ENCODE results near the gene CWC27. TPM values are rescaled to one million over a fixed set of nuclear protein-coding genes. Genes with fewer than 3 reads are reported as not detected.

Gene CWC27
- total RNA-seq, 1 experiment from 2014 or later, result 22.8 TPM

- no TSS peak for BruUV-seq (replicated peaks)
- H3K4me3 Mint-ChIP-seq (ENCODE audit: low read depth, unreplicated experiment), result peak overlapping the region; percentile 97
- DNase-seq, result no peak
- H3K27ac Mint-ChIP-seq (ENCODE audit: unreplicated experiment), result peak overlapping the region; percentile 57
- CTCF ChIA-PET, result no interaction called here
- no peaks in the 10 kb centered on the region for H3K9me3 Mint-ChIP-seq (ENCODE audit: low read depth, unreplicated experiment)
- TF ChIP-seq CTCF (IDR thresholded peaks at IDR 0.05; ENCODE audit: unreplicated experiment), result no peak
- H3K36me3 Mint-ChIP-seq (ENCODE audit: insufficient read depth, unreplicated experiment), result peaks cover 27% of the 10 kb centered on the region
- intact Hi-C loops (cut with micrococcal nuclease; ENCODE audit: unreplicated experiment), result no loop called here
- H3K4me1 Mint-ChIP-seq (ENCODE audit: low read depth, unreplicated experiment), result peaks cover 33% of the 10 kb centered on the region
- H3K27me3 Mint-ChIP-seq (ENCODE audit: unreplicated experiment), result no peaks in the 10 kb centered on the region
Observed at GRCh38 chr5:64766941-64767340, 1.8 kb upstream of the CWC27 start.

GRCh38 chr5:64767959-64768357 lies 772 bp upstream of the CWC27 start:
- BruUV-seq (replicated peaks), result TSS peak; percentile 54
- peaks cover 27% of the 10 kb centered on the region for H3K36me3 Mint-ChIP-seq (ENCODE audit: insufficient read depth, unreplicated experiment)
- CTCF ChIA-PET, result no interaction called here
- H3K4me3 Mint-ChIP-seq (ENCODE audit: low read depth, unreplicated experiment), result peak overlapping the region; percentile 97
- H3K4me1 Mint-ChIP-seq (ENCODE audit: low read depth, unreplicated experiment), result peaks cover 33% of the 10 kb centered on the region
- H3K9me3 Mint-ChIP-seq (ENCODE audit: low read depth, unreplicated experiment), result no peaks in the 10 kb centered on the region
- no peaks in the 10 kb centered on the region for H3K27me3 Mint-ChIP-seq (ENCODE audit: unreplicated experiment)
- peak; percentile 3 for DNase-seq
- intact Hi-C loops (cut with micrococcal nuclease; ENCODE audit: unreplicated experiment), result no loop called here
- no peak for TF ChIP-seq CTCF (IDR thresholded peaks at IDR 0.05; ENCODE audit: unreplicated experiment)
- H3K27ac Mint-ChIP-seq (ENCODE audit: unreplicated experiment), result peak overlapping the region; percentile 99

GRCh38 chr5:64769855-64770254 lies 1.1 kb downstream of the CWC27 start:
- Mint-ChIP-seq H3K9me3 (ENCODE audit: low read depth, unreplicated experiment) (no peaks in the 10 kb centered on the region), H3K4me3 (ENCODE audit: low read depth, unreplicated experiment) (peak overlapping the region; percentile 97), H3K27ac (ENCODE audit: unreplicated experiment) (peak overlapping the region; percentile 99), H3K36me3 (ENCODE audit: insufficient read depth, unreplicated experiment) (peaks cover 22% of the 10 kb centered on the region), H3K27me3 (ENCODE audit: unreplicated experiment) (no peaks in the 10 kb centered on the region), H3K4me1 (ENCODE audit: low read depth, unreplicated experiment) (peaks cover 33% of the 10 kb centered on the region)
- BruUV-seq (replicated peaks), result no TSS peak
- TF ChIP-seq CTCF (IDR thresholded peaks at IDR 0.05; ENCODE audit: unreplicated experiment), result no peak
- CTCF ChIA-PET, result no interaction called here
- intact Hi-C loops (cut with micrococcal nuclease; ENCODE audit: unreplicated experiment), result no loop called here
- DNase-seq, result no peak

GRCh38 chr5:64771736-64772135 lies 3.0 kb downstream of the CWC27 start:
- peaks cover 21% of the 10 kb centered on the region for H3K4me1 Mint-ChIP-seq (ENCODE audit: low read depth, unreplicated experiment)
- CTCF ChIA-PET, result no interaction called here
- intact Hi-C loops (cut with micrococcal nuclease; ENCODE audit: unreplicated experiment), result no loop called here
- DNase-seq, result no peak
- TF ChIP-seq CTCF (IDR thresholded peaks at IDR 0.05; ENCODE audit: unreplicated experiment), result no peak
- H3K4me3 Mint-ChIP-seq (ENCODE audit: low read depth, unreplicated experiment), result no peak overlapping the region
- H3K36me3 Mint-ChIP-seq (ENCODE audit: insufficient read depth, unreplicated experiment), result peaks cover 22% of the 10 kb centered on the region
- H3K9me3 Mint-ChIP-seq (ENCODE audit: low read depth, unreplicated experiment), result no peaks in the 10 kb centered on the region
- no peak overlapping the region for H3K27ac Mint-ChIP-seq (ENCODE audit: unreplicated experiment)
- no TSS peak for BruUV-seq (replicated peaks)
- H3K27me3 Mint-ChIP-seq (ENCODE audit: unreplicated experiment), result no peaks in the 10 kb centered on the region
